ENCODE measurements around the gene PIP5KL1.

Gene PIP5KL1

DNA sequence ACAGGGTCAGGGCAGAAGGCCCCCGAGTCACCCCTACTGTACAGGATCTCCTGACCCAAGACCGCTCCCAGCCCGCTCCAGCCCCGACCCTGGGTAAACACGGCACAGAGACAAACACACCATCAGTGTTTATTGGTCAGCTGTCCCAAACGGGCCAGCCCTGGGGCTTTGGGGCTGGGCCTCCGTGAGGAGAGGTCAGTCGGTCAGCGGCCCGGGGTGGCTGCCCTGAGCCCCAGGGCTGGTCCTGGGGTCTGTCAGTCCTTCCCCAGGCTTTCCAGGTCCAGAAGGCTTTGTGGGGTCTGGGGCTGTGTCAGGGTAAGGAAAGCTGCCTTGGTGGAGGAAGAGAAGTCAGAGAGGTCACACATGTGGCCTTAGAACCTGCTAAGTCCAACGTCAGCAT is 4.4 kb upstream of the PIP5KL1 start:
- Mint-ChIP-seq H3K4me3 (no peak overlapping the region), H3K27me3 (no peaks in the 10 kb centered on the region), H3K9me3 (no peaks in the 10 kb centered on the region), H3K36me3 (ENCODE audit: low read depth) (peaks cover 16% of the 10 kb centered on the region), H3K4me1 (ENCODE audit: low read depth) (peaks cover 53% of the 10 kb centered on the region), H3K27ac (no peak overlapping the region)

DNA sequence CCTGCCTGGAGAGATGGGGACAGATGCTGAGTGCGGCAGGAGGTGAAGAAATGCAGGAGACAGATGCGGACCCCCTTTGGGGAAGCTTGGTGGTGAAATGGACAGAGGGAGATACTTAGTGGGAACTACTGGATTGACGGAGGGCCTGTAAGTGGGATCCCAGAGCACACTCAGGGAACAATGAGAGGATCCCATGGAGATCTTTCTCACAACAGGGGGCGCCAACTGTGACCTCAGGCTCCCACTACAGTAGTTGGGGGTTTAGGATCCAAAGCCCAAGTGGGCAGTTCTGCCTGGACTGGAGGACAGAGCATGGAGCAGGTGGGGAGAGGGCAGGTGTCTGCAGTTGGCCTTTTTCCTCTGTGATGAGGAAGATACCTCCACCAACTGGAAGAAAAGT is 3.7 kb upstream of the PIP5KL1 start:
- peak overlapping the region; percentile 54 for H3K4me3 Mint-ChIP-seq
- no peaks in the 10 kb centered on the region for H3K27me3 Mint-ChIP-seq
- peaks cover 16% of the 10 kb centered on the region for H3K36me3 Mint-ChIP-seq (ENCODE audit: low read depth)
- H3K27ac Mint-ChIP-seq = no peak overlapping the region
- no peaks in the 10 kb centered on the region for H3K9me3 Mint-ChIP-seq
- peaks cover 55% of the 10 kb centered on the region for H3K4me1 Mint-ChIP-seq (ENCODE audit: low read depth)

DNA sequence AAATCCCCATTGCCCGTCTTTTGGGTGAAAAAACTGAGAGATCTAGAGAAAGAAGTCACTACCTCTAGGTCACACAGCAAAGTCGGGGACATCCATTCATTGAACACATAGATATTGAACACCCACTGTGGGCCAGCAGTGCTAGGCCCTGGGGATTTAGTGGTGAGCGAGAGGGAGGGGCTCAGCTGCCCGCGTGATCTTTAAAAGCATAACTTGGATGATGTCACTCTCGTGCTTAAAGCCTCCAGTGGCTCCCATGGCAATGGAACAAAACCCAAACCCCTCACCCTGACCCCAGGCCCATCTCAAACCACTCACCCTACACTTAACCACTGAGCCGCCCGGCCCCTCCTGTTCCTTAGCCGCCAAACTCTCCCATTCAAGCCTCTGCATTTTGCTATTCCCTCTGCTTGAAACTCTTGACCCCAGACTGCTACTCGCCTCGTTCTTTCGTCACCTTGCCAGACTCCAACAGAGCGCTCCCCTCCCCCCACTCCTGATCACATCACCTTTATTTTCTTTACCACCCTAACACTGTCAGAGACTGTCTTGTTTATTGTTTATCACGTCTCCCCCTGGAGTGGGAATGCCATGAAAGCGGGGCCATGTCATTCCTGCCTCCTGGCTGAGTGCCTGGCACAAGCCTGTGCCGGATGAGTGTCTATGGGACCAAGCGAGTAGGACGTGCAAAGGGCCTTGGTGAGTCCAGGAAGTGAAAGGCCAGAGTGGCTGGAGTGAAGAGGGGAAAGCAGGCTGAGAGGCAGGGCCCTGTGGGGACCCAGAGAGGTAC is 710 bp upstream of the PIP5KL1 start:
- Mint-ChIP-seq H3K27me3 (peaks cover 4% of the 10 kb centered on the region), H3K9me3 (no peaks in the 10 kb centered on the region), H3K27ac (peak overlapping the region; percentile 7), H3K4me3 (peak overlapping the region; percentile 66), H3K4me1 (ENCODE audit: low read depth) (peaks cover 44% of the 10 kb centered on the region), H3K36me3 (ENCODE audit: low read depth) (peaks cover 11% of the 10 kb centered on the region)

DNA sequence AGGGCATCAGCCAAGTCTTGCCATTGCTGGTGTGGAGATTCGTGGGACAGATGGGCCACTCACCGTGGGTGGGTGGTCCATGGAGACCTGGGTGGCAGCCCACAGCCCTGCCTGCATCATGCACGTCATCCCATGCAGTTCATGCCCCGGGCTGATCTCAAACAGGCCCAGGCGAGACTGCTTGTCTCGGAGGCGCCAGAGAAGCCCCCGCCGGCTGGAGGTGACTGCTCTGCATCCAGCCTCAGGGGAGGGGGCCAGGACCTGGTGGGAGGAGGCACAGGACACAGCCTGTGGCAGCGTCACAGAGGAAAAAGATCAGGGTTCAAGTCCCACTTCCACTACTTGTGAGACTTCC is 975 bp downstream of the PIP5KL1 start:
- peaks cover 14% of the 10 kb centered on the region for H3K27me3 Mint-ChIP-seq
- H3K27ac Mint-ChIP-seq = no peak overlapping the region
- peaks cover 29% of the 10 kb centered on the region for H3K4me1 Mint-ChIP-seq (ENCODE audit: low read depth)
- H3K9me3 Mint-ChIP-seq = no peaks in the 10 kb centered on the region
- H3K4me3 Mint-ChIP-seq = no peak overlapping the region
- peaks cover 4% of the 10 kb centered on the region for H3K36me3 Mint-ChIP-seq (ENCODE audit: low read depth)

DNA sequence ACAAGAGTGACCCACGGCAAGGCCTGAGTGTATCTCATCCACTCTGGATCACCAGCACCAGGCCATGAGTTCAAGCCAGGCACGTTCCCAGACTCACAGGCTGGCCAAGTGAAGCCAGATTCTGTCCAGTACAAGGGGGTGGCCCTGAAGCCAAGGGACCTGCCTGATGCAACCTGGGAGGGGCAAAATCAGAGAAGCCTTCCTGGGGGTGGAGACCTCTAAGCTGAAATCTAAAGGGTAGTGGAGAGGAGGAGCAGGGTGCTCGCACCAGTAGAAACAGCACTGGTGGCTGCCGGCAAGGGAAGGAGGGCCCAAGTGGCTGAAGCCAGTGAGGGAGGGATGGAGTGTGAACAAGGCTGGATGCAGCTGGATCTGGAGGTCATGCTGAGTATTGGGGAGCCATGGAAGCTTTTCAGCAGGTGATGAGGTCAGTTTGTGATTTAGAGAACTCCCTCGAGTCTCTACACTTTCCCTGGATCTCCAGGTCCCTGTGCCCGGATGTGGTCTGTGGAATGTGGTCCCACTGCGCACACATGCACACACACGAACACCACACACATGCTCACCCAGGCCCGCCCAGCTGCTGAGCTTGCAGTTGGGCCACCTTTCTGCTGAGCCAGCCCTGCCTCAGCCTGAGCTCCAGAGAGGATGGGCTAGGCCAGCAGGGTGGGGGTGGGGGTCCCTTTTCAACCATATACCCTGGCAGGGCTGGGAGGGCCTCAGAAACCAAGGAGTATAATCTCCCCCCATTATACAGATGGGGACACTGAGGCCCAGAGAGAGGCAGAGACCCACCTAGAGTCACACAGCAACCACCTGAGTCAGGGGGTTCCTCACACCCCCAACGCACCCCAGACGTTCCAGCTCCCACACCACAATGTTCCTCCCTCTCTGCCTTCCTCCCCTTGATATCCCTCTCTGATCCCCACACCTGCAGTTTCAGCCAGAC is 1.6 kb downstream of the PIP5KL1 start:
- H3K36me3 Mint-ChIP-seq (ENCODE audit: low read depth) = no peaks in the 10 kb centered on the region
- H3K4me3 Mint-ChIP-seq = no peak overlapping the region
- H3K9me3 Mint-ChIP-seq = no peaks in the 10 kb centered on the region
- H3K4me1 Mint-ChIP-seq (ENCODE audit: low read depth) = peaks cover 26% of the 10 kb centered on the region
- H3K27me3 Mint-ChIP-seq = peaks cover 15% of the 10 kb centered on the region
- no peak overlapping the region for H3K27ac Mint-ChIP-seq

DNA sequence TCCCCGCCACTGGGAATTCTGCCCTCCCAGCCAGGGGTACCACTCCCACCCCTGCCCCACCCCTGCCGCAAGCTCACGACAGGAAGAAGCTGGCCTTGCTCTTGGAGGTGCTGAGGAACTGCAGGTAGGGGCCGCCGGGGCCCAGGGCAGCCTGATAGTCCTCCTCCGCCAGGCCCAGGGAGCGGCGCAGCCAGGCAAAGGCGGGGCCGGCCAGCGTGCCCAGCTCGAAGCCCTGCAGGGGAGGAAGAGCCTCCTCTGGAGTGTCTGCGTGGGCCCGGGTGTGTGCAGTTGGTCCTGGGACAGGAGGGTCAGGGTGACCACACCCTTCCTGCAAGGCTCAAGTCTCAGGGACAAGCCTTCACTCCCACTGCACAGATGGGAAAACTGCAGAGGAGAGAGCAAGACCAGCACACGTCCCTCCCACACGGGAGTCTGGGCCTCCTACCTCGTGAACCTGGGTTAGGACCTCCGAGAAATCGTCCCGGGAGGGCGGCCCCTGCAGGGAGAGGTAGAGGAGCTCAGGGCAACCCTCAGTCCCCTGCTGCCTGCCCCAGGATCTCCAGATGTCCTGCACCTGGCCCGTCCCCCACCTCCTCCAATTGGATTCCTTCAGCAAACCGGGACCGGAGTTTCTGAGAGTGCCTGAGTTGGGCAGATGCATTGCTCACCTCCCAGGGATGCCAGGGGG is 2.4 kb downstream of the PIP5KL1 start:
- H3K27me3 Mint-ChIP-seq = peaks cover 15% of the 10 kb centered on the region
- peaks cover 26% of the 10 kb centered on the region for H3K4me1 Mint-ChIP-seq (ENCODE audit: low read depth)
- no peak overlapping the region for H3K27ac Mint-ChIP-seq
- H3K9me3 Mint-ChIP-seq = no peaks in the 10 kb centered on the region
- H3K36me3 Mint-ChIP-seq (ENCODE audit: low read depth) = no peaks in the 10 kb centered on the region
- H3K4me3 Mint-ChIP-seq = no peak overlapping the region

DNA sequence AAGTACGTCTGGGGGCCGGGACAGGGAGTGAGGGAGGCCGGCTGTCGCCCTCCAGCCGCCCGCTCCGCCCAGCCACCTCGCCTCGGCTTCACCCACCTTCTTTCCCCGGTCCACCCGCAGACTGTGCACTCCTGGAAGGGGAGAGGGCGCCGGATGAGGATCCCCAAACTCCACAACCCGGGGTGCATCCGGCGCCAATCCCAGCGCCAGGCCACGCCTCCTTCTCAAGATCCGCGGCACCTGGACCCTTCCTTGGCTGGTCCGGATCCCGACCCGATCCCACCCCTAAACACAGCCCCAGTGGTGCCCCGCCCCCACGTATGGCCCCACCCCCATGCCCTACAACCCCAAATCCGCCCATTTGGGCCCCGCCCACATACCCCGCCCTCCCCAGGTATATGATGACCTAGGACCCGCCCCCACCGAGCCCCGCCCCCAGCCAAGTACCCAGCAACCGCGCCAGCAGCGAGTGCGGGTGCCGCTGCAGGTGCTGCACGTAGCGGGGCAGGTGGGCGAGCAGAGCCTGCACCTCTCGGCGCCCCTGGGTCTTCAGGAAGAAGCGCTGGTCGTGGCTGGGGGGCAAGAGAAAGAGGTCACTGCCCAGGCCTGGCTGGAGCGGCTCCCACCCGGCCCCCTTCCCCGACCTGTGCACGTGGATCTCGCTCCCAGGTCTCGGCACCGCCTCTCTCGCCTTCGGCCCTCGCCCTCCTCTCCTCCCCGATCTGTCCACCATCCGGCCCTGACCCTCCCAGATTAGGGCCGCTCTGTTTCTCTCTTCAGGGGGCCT is 3.2 kb downstream of the PIP5KL1 start:
- H3K4me3 Mint-ChIP-seq = peak overlapping the region; percentile 70
- H3K27ac Mint-ChIP-seq = no peak overlapping the region
- peaks cover 26% of the 10 kb centered on the region for H3K4me1 Mint-ChIP-seq (ENCODE audit: low read depth)
- H3K36me3 Mint-ChIP-seq (ENCODE audit: low read depth) = no peaks in the 10 kb centered on the region
- peaks cover 15% of the 10 kb centered on the region for H3K27me3 Mint-ChIP-seq
- no peaks in the 10 kb centered on the region for H3K9me3 Mint-ChIP-seq

DNA sequence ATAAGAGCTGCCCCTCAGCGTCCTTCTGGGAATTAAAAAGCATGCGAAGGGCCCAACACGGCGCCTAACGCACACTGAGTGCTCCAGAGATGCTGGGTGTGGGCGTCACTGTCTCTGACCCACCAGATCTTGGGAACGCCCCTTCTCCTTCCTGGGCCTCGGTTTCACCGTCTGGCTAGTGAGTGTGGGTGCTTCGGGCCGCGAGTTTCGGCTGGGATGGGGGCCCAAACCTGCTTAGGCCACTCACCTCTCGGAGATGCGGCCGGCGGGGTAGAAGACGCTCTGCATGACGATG is 3.7 kb downstream of the PIP5KL1 start:
- H3K4me1 Mint-ChIP-seq (ENCODE audit: low read depth) = peaks cover 31% of the 10 kb centered on the region
- H3K4me3 Mint-ChIP-seq = peak overlapping the region; percentile 70
- no peak overlapping the region for H3K27ac Mint-ChIP-seq
- H3K36me3 Mint-ChIP-seq (ENCODE audit: low read depth) = no peaks in the 10 kb centered on the region
- H3K27me3 Mint-ChIP-seq = peaks cover 15% of the 10 kb centered on the region
- no peaks in the 10 kb centered on the region for H3K9me3 Mint-ChIP-seq

DNA sequence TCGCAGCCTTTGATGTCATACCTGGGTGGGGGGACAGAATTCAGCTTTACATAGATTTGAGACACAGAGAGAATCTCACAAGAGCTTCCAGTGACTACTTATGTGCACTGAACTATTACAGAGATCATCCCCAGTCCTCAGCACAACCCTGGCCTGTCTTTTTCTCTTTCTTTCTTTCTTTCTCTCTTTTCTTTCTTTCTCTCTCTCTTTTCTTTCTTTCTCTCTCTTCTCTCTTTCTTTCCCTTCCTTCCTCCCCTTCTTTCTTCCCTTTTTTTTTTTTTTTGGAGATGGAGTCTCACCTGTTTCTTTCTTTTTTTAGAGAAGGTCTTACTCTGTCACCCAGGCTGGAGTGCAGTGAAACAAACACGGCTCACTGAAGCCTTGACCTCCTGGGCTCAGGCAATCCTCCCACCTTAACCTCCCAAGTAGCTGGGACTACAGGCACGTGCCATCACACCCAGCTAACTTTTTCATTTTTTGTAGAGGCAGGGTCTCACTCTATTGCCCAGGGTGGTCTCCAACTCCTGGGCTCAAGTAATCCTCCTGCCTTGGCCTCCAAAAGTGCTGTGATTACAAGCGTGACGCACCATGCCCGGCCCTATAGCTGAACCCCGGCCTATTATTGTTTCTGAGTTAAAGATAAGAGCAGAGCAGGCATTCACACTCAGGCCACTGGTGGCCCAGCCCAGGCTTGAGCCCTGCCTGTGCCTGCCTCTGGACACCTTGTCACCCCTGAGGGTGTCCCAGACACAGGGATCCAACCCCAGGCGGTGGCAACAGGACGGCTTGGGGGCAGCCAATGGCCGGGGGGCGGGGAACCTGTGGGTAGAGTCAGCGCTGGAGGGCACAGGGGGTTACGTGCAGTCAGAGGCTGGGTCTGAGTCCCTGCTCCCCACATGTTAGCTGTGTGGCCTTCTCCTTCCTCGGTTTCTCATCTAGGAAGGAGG is 4.3 kb downstream of the PIP5KL1 start:
- Mint-ChIP-seq H3K4me1 (ENCODE audit: low read depth) (peaks cover 31% of the 10 kb centered on the region), H3K4me3 (peak overlapping the region; percentile 70), H3K9me3 (no peaks in the 10 kb centered on the region), H3K36me3 (ENCODE audit: low read depth) (no peaks in the 10 kb centered on the region), H3K27ac (peak overlapping the region; percentile 36), H3K27me3 (peaks cover 15% of the 10 kb centered on the region)

DNA sequence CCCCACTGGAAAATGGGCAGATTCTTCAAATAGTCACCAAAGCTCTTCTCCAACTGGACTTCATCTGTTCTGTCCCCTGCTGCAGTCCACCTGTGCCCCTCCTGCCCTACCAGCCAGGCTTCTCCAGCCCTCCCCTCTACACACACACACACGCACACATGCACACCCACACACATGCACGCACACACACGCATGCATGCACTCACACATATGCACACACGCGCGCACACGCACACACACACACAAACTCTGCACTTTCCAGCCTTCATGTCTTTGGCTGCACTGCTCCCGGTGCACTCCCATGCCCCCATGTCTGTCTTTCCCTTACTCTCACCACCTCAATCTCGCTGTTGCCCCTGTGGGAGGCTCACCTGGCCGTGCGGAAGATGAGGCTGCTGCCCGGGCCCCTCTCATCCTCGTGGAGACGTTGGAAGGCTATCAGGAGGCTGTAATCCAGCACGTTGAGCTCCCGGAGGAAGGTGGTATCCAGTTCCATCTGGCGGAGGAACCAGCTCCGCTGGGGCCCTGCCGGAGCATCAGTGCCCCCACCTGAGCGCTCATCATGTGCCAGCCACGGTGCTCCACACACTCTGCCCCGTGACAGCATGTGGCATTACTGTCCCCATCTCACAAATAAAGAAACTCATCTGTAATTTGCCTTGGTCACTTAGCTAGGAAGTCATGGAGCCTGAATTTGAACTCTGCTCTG is 5.7 kb downstream of the PIP5KL1 start:
- no peak overlapping the region for H3K4me3 Mint-ChIP-seq
- peaks cover 15% of the 10 kb centered on the region for H3K27me3 Mint-ChIP-seq
- H3K27ac Mint-ChIP-seq = no peak overlapping the region

DNA sequence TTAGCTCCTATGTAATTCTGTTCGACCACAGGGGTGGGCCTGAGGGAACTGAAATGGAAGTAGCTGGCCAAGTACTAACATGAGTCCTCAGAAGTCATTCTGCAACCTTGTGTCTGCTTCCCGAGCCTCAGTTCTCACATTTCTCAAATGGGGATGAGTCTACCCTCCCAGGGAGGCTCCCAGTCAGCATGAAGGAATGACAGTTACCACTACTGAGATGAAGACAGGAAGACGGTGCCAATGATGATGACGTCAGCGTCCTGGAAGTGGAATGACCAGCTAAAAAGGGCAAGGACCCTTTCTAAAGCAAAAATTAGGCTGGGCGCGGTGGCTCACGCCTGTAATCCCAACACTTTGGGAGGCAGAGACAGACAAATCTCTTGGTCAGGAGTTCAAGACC is 6.8 kb downstream of the PIP5KL1 start:
- Mint-ChIP-seq H3K27ac (no peak overlapping the region), H3K9me3 (no peaks in the 10 kb centered on the region), H3K4me1 (ENCODE audit: low read depth) (peaks cover 40% of the 10 kb centered on the region), H3K4me3 (no peak overlapping the region), H3K27me3 (peaks cover 13% of the 10 kb centered on the region), H3K36me3 (ENCODE audit: low read depth) (no peaks in the 10 kb centered on the region)

More for the DNA sequence above, 5.7 kb downstream of the PIP5KL1 start:
- Mint-ChIP-seq H3K4me1 (ENCODE audit: low read depth) (peaks cover 32% of the 10 kb centered on the region), H3K9me3 (no peaks in the 10 kb centered on the region), H3K36me3 (ENCODE audit: low read depth) (no peaks in the 10 kb centered on the region)

DNA sequence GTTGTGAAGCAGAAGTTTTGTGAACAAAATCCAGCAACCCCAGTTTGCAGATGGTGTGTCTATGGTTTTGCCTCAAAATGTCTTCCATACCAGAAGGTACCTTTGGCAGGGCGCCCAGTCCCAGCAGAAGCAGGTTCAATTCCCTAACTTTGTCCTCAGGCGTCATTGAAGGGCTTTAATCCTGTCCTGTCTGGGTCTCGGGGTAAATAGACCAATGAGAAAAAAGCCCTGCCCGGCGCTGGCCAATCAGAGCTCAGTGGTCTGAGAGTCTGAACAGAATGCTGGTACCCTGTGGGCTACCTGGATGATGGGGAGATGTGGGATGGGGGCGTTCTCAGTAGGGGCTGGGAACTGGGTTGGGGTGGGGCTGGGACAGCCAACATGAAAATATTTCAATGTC is 7.5 kb downstream of the PIP5KL1 start:
- Mint-ChIP-seq H3K4me3 (no peak overlapping the region), H3K36me3 (ENCODE audit: low read depth) (no peaks in the 10 kb centered on the region), H3K4me1 (ENCODE audit: low read depth) (peaks cover 43% of the 10 kb centered on the region), H3K27ac (no peak overlapping the region), H3K9me3 (no peaks in the 10 kb centered on the region), H3K27me3 (peaks cover 11% of the 10 kb centered on the region)

DNA sequence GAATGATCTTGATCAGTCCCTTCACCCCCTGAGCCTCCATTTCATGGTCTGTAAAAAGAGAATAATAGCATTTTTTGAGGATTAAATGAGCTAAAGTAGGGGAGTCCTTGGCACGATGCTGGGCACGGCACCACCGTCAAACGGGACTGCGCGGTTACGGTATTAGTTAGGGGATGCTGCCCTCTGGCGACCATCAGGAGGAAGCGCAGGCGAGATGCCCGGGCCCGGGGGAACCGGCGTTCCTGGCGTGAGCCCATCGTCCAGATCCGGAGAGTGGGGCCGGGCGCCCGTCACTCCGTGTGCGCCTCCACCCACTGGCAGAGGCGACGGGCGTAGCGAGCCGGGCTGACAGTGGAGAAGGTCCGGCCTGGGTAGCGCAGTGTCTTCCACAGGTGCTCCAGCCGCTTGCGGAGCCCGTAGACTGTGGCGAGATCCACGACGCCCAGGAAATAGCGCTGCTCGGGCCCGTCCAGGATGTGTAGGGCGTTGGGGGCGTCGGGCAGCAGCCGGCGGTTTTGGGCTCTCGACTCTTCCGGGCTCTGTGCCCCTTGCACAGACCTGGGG is 8.9 kb downstream of the PIP5KL1 start:
- Mint-ChIP-seq H3K4me1 (ENCODE audit: low read depth) (peaks cover 49% of the 10 kb centered on the region), H3K27me3 (peaks cover 11% of the 10 kb centered on the region), H3K9me3 (no peaks in the 10 kb centered on the region), H3K27ac (no peak overlapping the region), H3K4me3 (peak overlapping the region; percentile 41), H3K36me3 (ENCODE audit: low read depth) (no peaks in the 10 kb centered on the region)

Data from stimulated activated naive CD8-positive, alpha-beta T cell treated with anti-CD3 and anti-CD28 coated beads, Interleukin-15, Interleukin-2, amounts not matched to agents 100 ng/mL and 50 ng/mL, for 24 hours (primary cell).